ELR (cell line): ENCODE data around the gene LGALS12.

Source experiments
- DNase-seq: peaks from one replicate; pipeline ENCODE4 v3.0.0-alpha.2; 2015; ENCODE audit warnings: low read depth

Gene LGALS12

DNA sequence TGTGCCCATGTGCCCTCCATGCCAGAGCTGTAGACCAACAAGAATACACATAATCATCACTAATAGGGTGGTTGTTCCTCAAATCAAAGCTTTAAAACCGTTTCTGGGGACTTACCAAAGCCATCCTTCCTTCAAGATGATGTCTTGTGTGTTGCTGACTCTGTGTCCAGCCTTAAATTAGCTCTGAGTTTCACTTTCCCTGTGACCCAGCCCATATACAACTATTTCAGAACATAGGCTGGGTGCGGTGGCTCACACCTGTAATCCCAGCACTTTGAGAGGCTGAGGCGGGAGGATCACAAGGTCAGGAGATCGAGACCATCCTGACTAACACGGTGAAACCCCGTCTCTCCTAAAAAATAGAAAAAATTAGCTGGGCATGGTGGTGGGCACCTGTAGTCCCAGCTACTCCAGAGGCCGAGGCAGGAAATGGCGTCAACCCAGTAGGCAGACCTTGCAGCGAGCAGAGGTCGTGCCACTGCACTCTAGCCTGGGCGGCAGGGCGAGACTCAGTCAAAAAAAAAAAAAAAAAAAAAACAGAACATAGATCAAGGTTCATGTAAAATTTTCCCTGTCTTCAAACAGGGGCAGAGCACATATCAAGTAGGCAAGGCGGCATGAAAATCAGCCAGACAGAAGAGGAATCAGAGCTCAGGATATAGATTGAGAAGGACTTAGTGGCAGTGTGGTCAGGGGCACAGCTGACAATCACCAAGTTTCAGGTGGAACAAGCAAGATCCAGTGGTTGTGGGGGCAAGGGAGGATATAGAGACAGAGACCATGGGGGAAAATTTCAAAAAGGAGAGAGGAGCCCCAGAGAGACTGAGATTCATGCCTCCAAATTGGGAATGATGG lies 57.5 kb downstream of the LGALS12 start, which contains the start of gene PLAAT2:
Gene PLAAT2, minus strand, starts transcription at position 179 of the 855 bp plus-strand sequence. Its CDS starts 55 bp downstream, at position 124.
- DNase-seq = no peak

DNA sequence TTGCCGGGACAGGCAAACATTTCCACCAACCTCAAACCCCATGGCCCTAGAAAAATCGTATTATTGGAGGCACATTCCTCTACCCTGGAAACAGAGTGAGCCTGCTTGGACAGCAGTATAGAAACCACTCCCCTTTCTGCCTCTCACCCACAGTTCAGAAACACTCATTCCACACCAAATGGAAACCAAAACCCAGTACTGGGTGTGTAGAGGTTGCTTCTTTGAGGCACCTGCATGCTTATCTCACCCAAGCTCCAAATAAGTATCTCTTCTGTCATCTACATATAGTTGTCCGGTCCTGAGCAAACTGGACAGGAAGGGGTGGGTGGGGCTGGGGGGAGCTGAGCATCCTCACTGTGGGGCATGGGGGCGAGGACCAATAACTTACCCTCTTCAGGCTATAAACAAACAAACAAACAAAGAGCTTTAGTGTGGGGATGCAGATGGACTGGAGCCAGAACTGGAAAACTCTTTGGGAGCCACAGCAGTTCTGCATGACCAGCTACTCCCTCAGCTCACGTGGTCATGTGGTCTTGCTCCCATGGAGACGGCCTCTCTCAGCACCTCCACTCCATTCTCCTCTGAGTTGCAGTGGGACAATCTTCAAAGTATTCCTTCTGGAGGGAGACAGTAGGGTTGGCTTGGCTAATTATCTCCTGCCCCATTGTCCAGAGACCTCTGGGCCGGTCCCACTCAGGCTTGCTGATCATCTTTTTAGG lies 58.3 kb downstream of the LGALS12 start:
- no peak for DNase-seq

DNA sequence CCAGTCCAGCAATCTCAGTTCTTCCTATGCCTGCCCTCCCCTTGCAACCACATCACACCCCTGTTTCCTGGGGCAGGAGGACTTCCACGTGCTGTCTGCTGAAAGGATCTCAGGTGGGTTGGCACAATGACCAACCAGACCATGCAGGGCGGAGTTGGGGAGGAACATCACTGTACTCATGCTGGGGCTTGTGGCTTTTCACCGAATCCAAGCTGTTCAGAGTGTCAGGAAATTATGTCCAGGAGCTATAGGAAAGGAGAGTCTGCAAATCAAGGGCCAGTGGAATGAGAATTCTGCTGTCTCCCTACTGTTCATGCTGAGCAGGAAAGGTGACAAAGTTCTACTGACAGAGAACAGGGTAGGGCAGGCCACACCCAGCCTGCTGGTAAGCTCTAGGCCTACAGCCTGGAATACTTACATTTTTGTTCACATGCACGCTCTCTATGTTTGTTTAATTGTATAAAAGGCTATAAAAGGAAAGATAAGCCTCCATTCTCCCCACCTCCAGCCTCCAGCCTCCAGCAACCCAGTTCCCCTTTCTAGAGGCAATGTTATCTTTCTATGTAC lies 59.0 kb downstream of the LGALS12 start:
- DNase-seq = no peak
